Right lobe of liver (tissue), 6 donors: ENCODE data around the gene FSTL5. TPM values are rescaled to one million over a fixed set of nuclear protein-coding genes. Genes with fewer than 3 reads are reported as not detected.
A peak's percentile ranks its signal among the peaks of the same experiment; 100 is the strongest.

Experiments
- ATAC-seq, 4 donors: fragments of 200-7000 bp; cut with Tn5 transposase; one replicate each; pipeline ENCODE4 v1.9.1; 2020; ENCODE audit warnings: mild to moderate bottlenecking in 4 of 4, moderate library complexity in 4 of 4
- DNase-seq, 3 donors: peaks; one replicate each; pipeline ENCODE4 v3.0.0-alpha.2; 2020
- H3K27ac ChIP-seq, 3 donors: fragments of 200-600 bp; one replicate each; pipeline ENCODE4 v1.8.0; 2022
- H3K27me3 ChIP-seq, 2 donors: fragments of 200-600 bp; one replicate each; pipeline ENCODE4 v1.8.0; 2022
- H3K36me3 ChIP-seq, 4 donors: fragments of 200-600 bp; sonication (generic) in 1 of 4; one replicate each; pipeline versions ENCODE4 v1.5.1 to v1.8.0; 2017 to 2022; ENCODE audit warnings: control low read depth in 1 of 4
- H3K4me1 ChIP-seq, 4 donors: fragments of 200-600 bp; sonication (generic) in 1 of 4; one replicate each; pipeline versions ENCODE4 v1.5.1 to v1.8.0; 2017 to 2022; ENCODE audit warnings: control low read depth in 1 of 4
- H3K4me3 ChIP-seq, 3 donors: fragments of 200-600 bp; one replicate each; pipeline ENCODE4 v1.8.0; 2022
- H3K9me3 ChIP-seq, 4 donors: fragments of 200-600 bp; sonication (generic) in 1 of 4; one replicate each; pipeline versions ENCODE4 v1.5.1 to v1.8.0; 2017 to 2022; ENCODE audit warnings: control low read depth in 1 of 4
- POLR2A ChIP-seq: fragments of 450-650 bp; IDR thresholded peaks from one replicate; pipeline ENCODE4 v1.6.1; 2017; ENCODE audit warnings: antibody characterized with exemption, mild to moderate bottlenecking
- WGBS: methylation state at CpG from one replicate; pipeline ENCODE4 v1.1.6; 2018; ENCODE audit warnings: low coverage, low lambda C conversion rate; ENCODE audit not compliant: insufficient coverage; ENCODE audit errors: missing lambda C conversion rate; 5-methylcytosine and 5-hydroxymethylcytosine counted together
- intact Hi-C, 2 donors: fragments of 100-400 bp; cut with DNase I; formaldehyde crosslinking; loops; one replicate each; pipeline versions ENCODE4 v1.11.2 to v1.14.1; 2022
- total RNA-seq, 6 experiments: library from RNA; depleted of rRNA in 2 of 6; stranded (reverse); fragments of >200 nt in 2 of 6; fragmentation: NEBNext Ultra II Directional in 3 of 6; extraction: Animal tissue kit (Norgen Biotek cat#: 25700) in 3 of 6; gene quantifications; one replicate each; pipeline versions ENCODE4 v1.1.0 to v1.2.4, GENCODE V29; 2016 to 2023
- TF ChIP-seq, protein P1 (sequence below), 4 donors: fragments of 200-600 bp in 3 of 4; fragments of 450-650 bp in 1 of 4; IDR thresholded peaks; one replicate each; pipeline versions ENCODE4 v1.5.1 to v1.8.0; 2016 to 2022; ENCODE audit warnings: antibody characterized with exemption in 4 of 4, mild to moderate bottlenecking in 2 of 4
- donor health status: DM: no; HTN: yes; CAD: no.
- donor health status: DM: no; HTN: no; CAD: no.
- donor health status: DM: no; HTN: no; CAD: no.
- donor health status: DM: no; HTN: yes; CAD: no.
- donor health status: DM: no; HTN: yes; CAD: no.

Gene FSTL5
- total RNA-seq, 6 experiments from 2014 or later = 0.12 to 0.95 TPM; not detected in 4

- Histone ChIP-seq H3K4me3 (no peak overlapping the region), H3K4me1 (no peaks in the 10 kb centered on the region), H3K36me3 (no peaks in the 10 kb centered on the region), H3K27ac (no peak overlapping the region), H3K9me3 (no peaks in the 10 kb centered on the region), H3K27me3 (no peaks in the 10 kb centered on the region)
- intact Hi-C loops = no loop called here
- DNase-seq = no peak
- TF ChIP-seq, protein P1, sequence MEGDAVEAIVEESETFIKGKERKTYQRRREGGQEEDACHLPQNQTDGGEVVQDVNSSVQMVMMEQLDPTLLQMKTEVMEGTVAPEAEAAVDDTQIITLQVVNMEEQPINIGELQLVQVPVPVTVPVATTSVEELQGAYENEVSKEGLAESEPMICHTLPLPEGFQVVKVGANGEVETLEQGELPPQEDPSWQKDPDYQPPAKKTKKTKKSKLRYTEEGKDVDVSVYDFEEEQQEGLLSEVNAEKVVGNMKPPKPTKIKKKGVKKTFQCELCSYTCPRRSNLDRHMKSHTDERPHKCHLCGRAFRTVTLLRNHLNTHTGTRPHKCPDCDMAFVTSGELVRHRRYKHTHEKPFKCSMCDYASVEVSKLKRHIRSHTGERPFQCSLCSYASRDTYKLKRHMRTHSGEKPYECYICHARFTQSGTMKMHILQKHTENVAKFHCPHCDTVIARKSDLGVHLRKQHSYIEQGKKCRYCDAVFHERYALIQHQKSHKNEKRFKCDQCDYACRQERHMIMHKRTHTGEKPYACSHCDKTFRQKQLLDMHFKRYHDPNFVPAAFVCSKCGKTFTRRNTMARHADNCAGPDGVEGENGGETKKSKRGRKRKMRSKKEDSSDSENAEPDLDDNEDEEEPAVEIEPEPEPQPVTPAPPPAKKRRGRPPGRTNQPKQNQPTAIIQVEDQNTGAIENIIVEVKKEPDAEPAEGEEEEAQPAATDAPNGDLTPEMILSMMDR (IDR thresholded peaks at IDR 0.05) = no peak
- no peak for TF ChIP-seq POLR2A
- WGBS = 40% methylated on average over 1 of the region's 1 CpG
- ATAC-seq = no peak
These were observed 232.7 kb downstream of the FSTL5 start for GRCh38 chr4:161931089-161931488.

GRCh38 chr4:161929956-161930355, 233.8 kb downstream of the FSTL5 start:
- no peak overlapping the region for H3K27ac ChIP-seq
- DNase-seq (no peak), ATAC-seq (no peak)
- H3K36me3 ChIP-seq = no peaks in the 10 kb centered on the region
- H3K9me3 ChIP-seq = no peaks in the 10 kb centered on the region
- intact Hi-C loops = no loop called here
- TF ChIP-seq, protein P1 (IDR thresholded peaks at IDR 0.05) = no peak
- TF ChIP-seq POLR2A = no peak
- H3K27me3 ChIP-seq = no peaks in the 10 kb centered on the region
- H3K4me3 ChIP-seq = no peak overlapping the region
- H3K4me1 ChIP-seq = no peaks in the 10 kb centered on the region

DNA sequence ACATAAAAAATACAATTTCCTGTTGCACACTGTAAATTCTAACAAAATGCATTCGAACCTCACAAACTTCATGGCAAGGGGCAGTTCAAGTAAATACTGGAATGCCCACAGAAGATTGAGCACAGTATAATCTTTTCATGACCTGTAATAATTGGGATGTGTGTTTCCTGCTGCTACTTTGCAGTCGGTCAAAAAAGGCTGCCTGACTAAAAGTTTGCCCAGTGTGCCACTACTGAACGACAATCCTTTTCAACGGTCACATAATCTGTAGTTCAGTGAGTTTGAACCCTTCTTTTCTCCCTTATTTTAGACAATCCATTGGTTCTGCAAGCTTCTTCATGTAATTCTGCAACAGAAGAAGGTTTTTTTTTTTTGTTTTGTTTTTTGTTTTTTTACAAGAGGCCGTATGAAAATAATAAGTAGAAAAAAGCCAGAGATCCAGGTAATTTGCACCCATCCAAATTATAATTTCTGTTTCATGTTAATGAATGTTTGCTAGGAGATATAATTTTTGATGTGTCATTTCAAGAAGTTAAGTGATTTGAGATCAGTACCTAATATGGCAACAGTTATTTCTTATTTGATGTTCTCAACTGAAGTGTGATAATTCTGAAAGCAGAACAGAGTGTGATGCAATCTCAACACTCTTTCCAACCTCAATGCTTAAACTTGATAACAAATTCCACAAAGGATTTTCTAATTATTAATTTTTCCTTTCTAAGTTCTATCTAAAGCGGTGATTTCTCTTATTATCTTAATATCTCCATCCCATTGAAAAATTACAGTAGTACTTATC, 237.6 kb downstream of the FSTL5 start:
- intact Hi-C loops = no loop called here
- H3K27ac ChIP-seq = no peak overlapping the region
- H3K4me3 ChIP-seq = no peak overlapping the region
- 35% methylated on average over 5 of the region's 6 CpGs for WGBS
- TF ChIP-seq, protein P1 (IDR thresholded peaks at IDR 0.05) = no peak
- no peak for TF ChIP-seq POLR2A
- no peak for DNase-seq
- H3K9me3 ChIP-seq = no peaks in the 10 kb centered on the region
- no peaks in the 10 kb centered on the region for H3K27me3 ChIP-seq
- no peaks in the 10 kb centered on the region for H3K36me3 ChIP-seq
- ATAC-seq = peak in 3 of 4 donors; percentile 34 to 71 (median 46)
- H3K4me1 ChIP-seq = no peaks in the 10 kb centered on the region

GRCh38 chr4:161920304-161921052, 243.3 kb downstream of the FSTL5 start:
- intact Hi-C loops = no loop called here

More at GRCh38 chr4:161920304-161921052, 243.3 kb downstream of the FSTL5 start:
- H3K9me3 ChIP-seq = no peaks in the 10 kb centered on the region
- peak in 1 of 4 donors; percentile 29 for ATAC-seq
- H3K27ac ChIP-seq = no peak overlapping the region
- H3K27me3 ChIP-seq = no peaks in the 10 kb centered on the region
- TF ChIP-seq, protein P1 (IDR thresholded peaks at IDR 0.05) = no peak
- no peak for TF ChIP-seq POLR2A
- WGBS = 21% methylated on average over 3 of the region's 3 CpGs
- DNase-seq = no peak
- H3K4me1 ChIP-seq = no peaks in the 10 kb centered on the region
- H3K4me3 ChIP-seq = no peak overlapping the region
- no peaks in the 10 kb centered on the region for H3K36me3 ChIP-seq
